OCI-LY1 (cell line): ENCODE results near the gene SLC25A21.

Source experiments
- EZH2 ChIP-seq: fragments of 200-600 bp; sonication (generic), shearing (Covaris generic); IDR thresholded peaks from 2 replicates; pipeline ENCODE4 v1.8.0; 2017; ENCODE audit warnings: borderline replicate concordance, mixed run types, mild to moderate bottlenecking, antibody characterized with exemption, low read length, moderate library complexity, mixed read lengths
- TF ChIP-seq, protein P1 (sequence below): fragments of 200-600 bp; sonication (generic), shearing (Covaris generic); IDR thresholded peaks from 2 replicates; pipeline ENCODE4 v1.5.1; 2017; ENCODE audit warnings: mild to moderate bottlenecking, antibody characterized with exemption, low read length, moderate library complexity, mixed read lengths

- TF ChIP-seq, protein P1, sequence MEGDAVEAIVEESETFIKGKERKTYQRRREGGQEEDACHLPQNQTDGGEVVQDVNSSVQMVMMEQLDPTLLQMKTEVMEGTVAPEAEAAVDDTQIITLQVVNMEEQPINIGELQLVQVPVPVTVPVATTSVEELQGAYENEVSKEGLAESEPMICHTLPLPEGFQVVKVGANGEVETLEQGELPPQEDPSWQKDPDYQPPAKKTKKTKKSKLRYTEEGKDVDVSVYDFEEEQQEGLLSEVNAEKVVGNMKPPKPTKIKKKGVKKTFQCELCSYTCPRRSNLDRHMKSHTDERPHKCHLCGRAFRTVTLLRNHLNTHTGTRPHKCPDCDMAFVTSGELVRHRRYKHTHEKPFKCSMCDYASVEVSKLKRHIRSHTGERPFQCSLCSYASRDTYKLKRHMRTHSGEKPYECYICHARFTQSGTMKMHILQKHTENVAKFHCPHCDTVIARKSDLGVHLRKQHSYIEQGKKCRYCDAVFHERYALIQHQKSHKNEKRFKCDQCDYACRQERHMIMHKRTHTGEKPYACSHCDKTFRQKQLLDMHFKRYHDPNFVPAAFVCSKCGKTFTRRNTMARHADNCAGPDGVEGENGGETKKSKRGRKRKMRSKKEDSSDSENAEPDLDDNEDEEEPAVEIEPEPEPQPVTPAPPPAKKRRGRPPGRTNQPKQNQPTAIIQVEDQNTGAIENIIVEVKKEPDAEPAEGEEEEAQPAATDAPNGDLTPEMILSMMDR = no peak
- TF ChIP-seq EZH2 = no peak
Measured at GRCh38 chr14:36751106-36751505, 421.3 kb downstream of the SLC25A21 start.
